Transverse colon (tissue), 4 donors: ENCODE results near the gene HFM1. TPM values are rescaled to one million over a fixed set of nuclear protein-coding genes. Genes with fewer than 3 reads are reported as not detected.
"Not testable (repeated sequence)": the region's sequence is repeated elsewhere in the genome, so short reads cannot be mapped to it uniquely, and the experiment has no call there.

Experiments
- DNase-seq: peaks from one replicate; pipeline ENCODE4 v3.0.0-alpha.2; 2019
- H3K27ac ChIP-seq, 4 donors: fragments of 200-600 bp; sonication (generic); 2 replicates each; pipeline ENCODE4 v1.5.1; 2016 to 2018; ENCODE audit warnings: inconsistent platforms in 4 of 4
- H3K27me3 ChIP-seq: fragments of 200-600 bp; sonication (generic); 2 replicates; pipeline ENCODE4 v1.5.1; 2017; ENCODE audit warnings: inconsistent platforms
- H3K36me3 ChIP-seq, 4 donors: fragments of 200-600 bp; sonication (generic); 2 replicates each; pipeline ENCODE4 v1.5.1; 2017 to 2019; ENCODE audit warnings: inconsistent platforms in 4 of 4
- H3K4me1 ChIP-seq, 4 donors: fragments of 200-600 bp; sonication (generic); 2 replicates each; pipeline ENCODE4 v1.5.1; 2017 to 2020; ENCODE audit warnings: inconsistent platforms in 4 of 4
- H3K4me3 ChIP-seq, 4 donors: fragments of 200-600 bp; sonication (generic); 1 replicate in 1 of 4; 2 replicates in 3 of 4; pipeline versions ENCODE4 v1.5.1 to v1.6.1; 2017 to 2019; ENCODE audit warnings: inconsistent platforms in 4 of 4
- H3K9me3 ChIP-seq, 2 donors: fragments of 200-600 bp; sonication (generic); 2 replicates each; pipeline ENCODE4 v1.5.1; 2017 to 2019; ENCODE audit warnings: inconsistent platforms in 2 of 2
- EP300 ChIP-seq: sonication (generic); formaldehyde crosslinking; IDR thresholded peaks from one replicate; pipeline ENCODE4 v1.6.1; 2017; ENCODE audit warnings: antibody characterized with exemption, low read depth
- POLR2A ChIP-seq: fragments of 450-650 bp; IDR thresholded peaks from one replicate; pipeline ENCODE4 v1.6.1; 2016; ENCODE audit warnings: antibody characterized with exemption, mild to moderate bottlenecking, moderate library complexity
- POLR2AphosphoS5 ChIP-seq, 3 donors: sonication (generic); formaldehyde crosslinking; IDR thresholded peaks; one replicate each; pipeline ENCODE4 v1.6.1; 2016; ENCODE audit warnings: antibody characterized with exemption in 3 of 3
- WGBS, 2 donors: methylation state at CpG; one replicate each; pipeline ENCODE4 v1.1.5; 2018; ENCODE audit warnings: low coverage in 1 of 2; 5-methylcytosine and 5-hydroxymethylcytosine counted together
- in situ Hi-C, 4 donors: fragments of 200-750 bp; cut with MboI; loops; one replicate each; pipeline versions ENCODE4 v1.15.0 to v1.15.1; 2017; ENCODE audit warnings: low sequenced_read_pairs in 3 of 4, low pct_ligation_motif_present in 1 of 4, low pct_unique_long_range_greater_than_20kb in 1 of 4
- intact Hi-C: fragments of 100-400 bp; cut with DNase I; formaldehyde crosslinking; loops from one replicate; pipeline ENCODE4 v1.15.1; 2023; ENCODE audit warnings: low total_unique reads
- total RNA-seq, 4 donors: library from RNA; depleted of rRNA; stranded (reverse); fragments of >200 nt; gene quantifications; one replicate each; pipeline ENCODE4 v1.1.0, GENCODE V29; 2016
- TF ChIP-seq, protein P1 (sequence below), 5 experiments: fragments of 200-600 bp in 3 of 5; fragments of 450-650 bp in 2 of 5; sonication (generic) in 3 of 5; IDR thresholded peaks; 1 replicate in 2 of 5; 2 replicates in 3 of 5; pipeline ENCODE4 v1.5.1; 2016 to 2017; ENCODE audit warnings: antibody characterized with exemption in 5 of 5, inconsistent platforms in 3 of 5, mild to moderate bottlenecking in 2 of 5, moderate library complexity in 1 of 5

HFM1 gene
- total RNA-seq, 4 donors from 2014 or later: 0.14 to 30.7 (median 0.95) TPM; not detected in 1

DNA sequence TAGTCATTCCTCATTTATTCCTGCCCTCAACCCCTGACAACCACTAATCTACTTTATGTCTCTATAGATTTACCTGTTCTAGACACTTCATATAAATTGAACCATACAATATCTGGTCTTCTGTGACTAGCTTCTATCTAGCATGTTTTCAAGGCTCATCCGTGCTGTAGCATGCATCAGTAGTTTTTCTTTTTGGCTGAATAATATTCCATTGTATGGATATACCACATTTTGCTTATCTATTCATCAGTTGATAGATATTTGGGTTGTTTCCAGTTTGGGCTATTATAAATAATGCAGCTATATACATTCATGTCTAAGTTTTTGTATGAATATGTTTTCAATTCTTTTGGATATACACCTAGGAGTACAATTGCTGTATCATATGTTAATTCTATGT, 101.5 kb downstream of the HFM1 start:
- no peak for TF ChIP-seq POLR2A
- TF ChIP-seq POLR2AphosphoS5 (IDR thresholded peaks at IDR 0.05): no peak
- TF ChIP-seq EP300: no peak
- in situ Hi-C loops (no loop called here), intact Hi-C loops (no loop called here)
- Histone ChIP-seq H3K27me3 (no peaks in the 10 kb centered on the region), H3K36me3 (no peaks in the 10 kb centered on the region), H3K27ac (no peak overlapping the region), H3K4me3 (no peak overlapping the region), H3K4me1 (no peaks in the 10 kb centered on the region), H3K9me3 (no peaks in the 10 kb centered on the region)
- 81 to 87% methylated on average over 1 of the region's 1 CpG for WGBS, 2 donors
- DNase-seq: no peak

GRCh38 chr1:91288843-91289553, 115.6 kb downstream of the HFM1 start:
- not testable (repeated sequence) for H3K4me1 ChIP-seq, DNase-seq, H3K27me3 ChIP-seq, H3K36me3 ChIP-seq, H3K27ac ChIP-seq, H3K9me3 ChIP-seq, H3K4me3 ChIP-seq
- intact Hi-C loops: loop anchor here (10.0 kb wide), 1 partner anchor 116 kb away; the partner anchor contains the start of gene HFM1
- WGBS, 2 donors: 91 to 100% methylated on average over 2 to 47 of the region's 47 CpGs
- in situ Hi-C loops: loop anchor here in 1 of 4 donors (10.0 kb wide), 1 partner anchor 646 kb away; no protein-coding TSS in a partner anchor

GRCh38 chr1:91286962-91287317, 117.7 kb downstream of the HFM1 start:
- not testable (repeated sequence) for H3K9me3 ChIP-seq, H3K36me3 ChIP-seq, H3K4me1 ChIP-seq, H3K27ac ChIP-seq, DNase-seq, H3K4me3 ChIP-seq, H3K27me3 ChIP-seq
- intact Hi-C loops: loop anchor here (10.0 kb wide), 1 partner anchor 118 kb away; the partner anchor contains the start of gene HFM1
- in situ Hi-C loops: loop anchor here in 1 of 4 donors (10.0 kb wide), 1 partner anchor 648 kb away; no protein-coding TSS in a partner anchor
- WGBS, 2 donors: 74% methylated on average over 6 of the region's 13 CpGs; no CpG with 5 or more reads in 1 of the 2 donors

DNA sequence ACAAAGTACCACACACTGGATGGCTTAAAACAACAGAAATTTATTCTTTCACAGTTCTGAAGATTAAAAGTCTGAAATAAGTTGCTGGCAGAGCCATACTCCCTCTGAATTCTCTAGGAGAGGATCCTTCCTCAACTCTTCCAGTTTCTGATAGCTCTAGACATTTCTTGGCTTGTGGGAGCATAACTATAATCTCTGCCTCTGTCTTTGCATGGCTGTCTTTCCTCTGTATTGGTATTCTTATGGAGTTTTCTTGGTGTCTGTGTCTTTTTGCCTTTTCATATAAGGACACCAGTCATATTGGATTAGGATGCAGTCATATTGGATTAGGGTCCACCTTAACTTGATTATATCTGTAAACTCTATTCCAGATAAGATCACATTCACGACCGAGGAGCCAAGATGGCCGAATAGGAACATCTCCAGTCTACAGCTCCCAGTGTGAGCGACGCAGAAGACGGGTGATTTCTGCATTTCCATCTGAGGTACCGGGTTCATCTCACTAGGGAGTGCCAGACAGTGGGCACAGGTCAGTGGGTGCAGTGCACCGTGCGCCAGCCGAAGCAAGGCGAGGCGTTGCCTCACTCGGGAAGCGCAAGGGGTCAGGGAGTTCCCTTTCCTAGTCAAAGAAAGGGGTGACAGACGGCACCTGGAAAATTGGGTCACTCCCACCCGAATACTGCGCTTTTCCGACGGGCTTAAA, 118.2 kb downstream of the HFM1 start:
- H3K36me3 ChIP-seq, H3K27ac ChIP-seq, H3K4me1 ChIP-seq, H3K27me3 ChIP-seq, H3K9me3 ChIP-seq, DNase-seq, H3K4me3 ChIP-seq: not testable (repeated sequence)
- 91 to 92% methylated on average over 4 to 19 of the region's 19 CpGs for WGBS, 2 donors
- in situ Hi-C loops: loop anchor here in 1 of 4 donors (10.0 kb wide), 1 partner anchor 648 kb away; no protein-coding TSS in a partner anchor
- intact Hi-C loops: loop anchor here (10.0 kb wide), 1 partner anchor 118 kb away; the partner anchor contains the start of gene HFM1

- Histone ChIP-seq H3K27ac (no peak overlapping the region), H3K4me3 (no peak overlapping the region), H3K27me3 (no peaks in the 10 kb centered on the region), H3K4me1 (no peaks in the 10 kb centered on the region), H3K9me3 (no peaks in the 10 kb centered on the region), H3K36me3 (no peaks in the 10 kb centered on the region)
- TF ChIP-seq EP300 (no peak), POLR2AphosphoS5 (IDR thresholded peaks at IDR 0.05) (no peak)
- TF ChIP-seq, protein P1, sequence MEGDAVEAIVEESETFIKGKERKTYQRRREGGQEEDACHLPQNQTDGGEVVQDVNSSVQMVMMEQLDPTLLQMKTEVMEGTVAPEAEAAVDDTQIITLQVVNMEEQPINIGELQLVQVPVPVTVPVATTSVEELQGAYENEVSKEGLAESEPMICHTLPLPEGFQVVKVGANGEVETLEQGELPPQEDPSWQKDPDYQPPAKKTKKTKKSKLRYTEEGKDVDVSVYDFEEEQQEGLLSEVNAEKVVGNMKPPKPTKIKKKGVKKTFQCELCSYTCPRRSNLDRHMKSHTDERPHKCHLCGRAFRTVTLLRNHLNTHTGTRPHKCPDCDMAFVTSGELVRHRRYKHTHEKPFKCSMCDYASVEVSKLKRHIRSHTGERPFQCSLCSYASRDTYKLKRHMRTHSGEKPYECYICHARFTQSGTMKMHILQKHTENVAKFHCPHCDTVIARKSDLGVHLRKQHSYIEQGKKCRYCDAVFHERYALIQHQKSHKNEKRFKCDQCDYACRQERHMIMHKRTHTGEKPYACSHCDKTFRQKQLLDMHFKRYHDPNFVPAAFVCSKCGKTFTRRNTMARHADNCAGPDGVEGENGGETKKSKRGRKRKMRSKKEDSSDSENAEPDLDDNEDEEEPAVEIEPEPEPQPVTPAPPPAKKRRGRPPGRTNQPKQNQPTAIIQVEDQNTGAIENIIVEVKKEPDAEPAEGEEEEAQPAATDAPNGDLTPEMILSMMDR (IDR thresholded peaks at IDR 0.05): no peak
- intact Hi-C loops (loop anchor here (10.0 kb wide), 1 partner anchor 121 kb away; the partner anchor contains the start of gene HFM1), in situ Hi-C loops (loop anchor here in 1 of 4 donors (10.0 kb wide), 1 partner anchor 651 kb away; no protein-coding TSS in a partner anchor)
- DNase-seq: no peak
- 94% methylated on average over 2 of the region's 2 CpGs; no CpG with 5 or more reads in 1 of the 2 donors for WGBS, 2 donors
These were observed 121.3 kb downstream of the HFM1 start for GRCh38 chr1:91283421-91283726.
